RWPE1 (cell line): ENCODE measurements around the gene ERCC2.
A peak's percentile ranks its signal among the peaks of the same experiment; 100 is the strongest.

Experiments used
- CTCF ChIA-PET: fragments of 350-600 bp; sonication (Branson Sonifier 250); formaldehyde crosslinking; extraction: SDS; loops from one replicate; lab custom pipeline; 2021; lab: Yijun Ruan, JAX
- POLR2A ChIA-PET: fragments of 400-600 bp; formaldehyde crosslinking; extraction: SDS; loops from one replicate; lab custom pipeline; 2020; ENCODE audit warnings: antibody characterized with exemption; ENCODE audit not compliant: low non-redundant PET; lab: Yijun Ruan, JAX
- DNase-seq: peaks from one replicate; pipeline ENCODE4 v3.0.0; 2012; ENCODE audit warnings: low spot score
- H3K27ac ChIP-seq: fragments of 450-650 bp; 2 replicates; pipeline ENCODE4 v1.5.1; 2017
- CTCF ChIP-seq: fragments of 450-650 bp; conservative IDR thresholded peaks from 2 replicates; pipeline ENCODE4 v1.5.1; 2017; ENCODE audit warnings: low read depth, mild to moderate bottlenecking

The ERCC2 gene

GRCh38 chr19:45352471-45352870 lies 17.9 kb downstream of the ERCC2 start:
- POLR2A ChIA-PET = interaction anchor here (0.5 to 0.6 kb wide), 2 partner anchors 153 to 260 kb away, joined by 3 to 5 read pairs; no protein-coding TSS in a partner anchor
- no peak for TF ChIP-seq CTCF
- CTCF ChIA-PET = interaction anchor here (0.6 to 0.7 kb wide), 2 partner anchors 62 to 127 kb away, joined by 4 read pairs; no protein-coding TSS in a partner anchor
- no peak for DNase-seq
- H3K27ac ChIP-seq = peak overlapping the region; percentile 28; the same call in 1 of the 2 replicates

GRCh38 chr19:45352062-45352461 lies 18.3 kb downstream of the ERCC2 start:
- no peak for TF ChIP-seq CTCF
- ChIA-PET POLR2A (no interaction called here), CTCF (interaction anchor here (0.6 to 0.7 kb wide), 2 partner anchors 62 to 127 kb away, joined by 4 read pairs; no protein-coding TSS in a partner anchor)
- H3K27ac ChIP-seq = peak overlapping the region; percentile 28
- DNase-seq = no peak

GRCh38 chr19:45351401-45351952 lies 18.9 kb downstream of the ERCC2 start:
- no peak for TF ChIP-seq CTCF
- peak overlapping the region; percentile 28 for H3K27ac ChIP-seq
- ChIA-PET POLR2A (interaction anchor here (0.6 kb wide), 1 partner anchor 8 kb away, joined by 4 read pairs; no protein-coding TSS in a partner anchor), CTCF (no interaction called here)
- DNase-seq = no peak

GRCh38 chr19:45350477-45351058 lies 19.8 kb downstream of the ERCC2 start:
- H3K27ac ChIP-seq = peak overlapping the region; percentile 28
- no peak for DNase-seq
- ChIA-PET CTCF (no interaction called here), POLR2A (interaction anchor here (0.6 kb wide), 1 partner anchor 9 kb away, joined by 4 read pairs; no protein-coding TSS in a partner anchor)
- TF ChIP-seq CTCF = no peak

- no peak for TF ChIP-seq CTCF
These were observed 20.9 kb downstream of the ERCC2 start for GRCh38 chr19:45349430-45349941.

GRCh38 chr19:45349126-45349415 lies 21.3 kb downstream of the ERCC2 start:
- CTCF ChIA-PET = no interaction called here
- DNase-seq = no peak
- no peak for TF ChIP-seq CTCF
- POLR2A ChIA-PET = no interaction called here
- H3K27ac ChIP-seq = no peak overlapping the region

More at GRCh38 chr19:45349430-45349941, 20.9 kb downstream of the ERCC2 start:
- ChIA-PET CTCF (interaction anchor here (0.6 kb wide), 1 partner anchor 130 kb away, joined by 4 read pairs; no protein-coding TSS in a partner anchor), POLR2A (no interaction called here)
- H3K27ac ChIP-seq = peak overlapping the region; percentile 21
- no peak for DNase-seq
